WTC11 (cell line): ENCODE data around the gene NLN. TPM values are rescaled to one million over a fixed set of nuclear protein-coding genes. Genes with fewer than 3 reads are reported as not detected.

Source experiments
- ATAC-seq: fragments of 200-7000 bp; cut with Tn5 transposase; 2 replicates; pipeline ENCODE4 v1.10.0; 2021; ENCODE audit warnings: mild to moderate bottlenecking, moderate library complexity
- CTCF ChIA-PET: fragments of 300-600 bp; sonication (Branson Sonifier 250); formaldehyde crosslinking; loops from one replicate; lab custom pipeline; 2021; ENCODE audit warnings: antibody characterized with exemption; lab: Charles Lee
- POLR2A ChIA-PET: fragments of 350-600 bp; sonication (Branson Sonifier 250); formaldehyde crosslinking; loops from one replicate; lab custom pipeline; 2021; ENCODE audit warnings: antibody characterized with exemption; lab: Charles Lee
- DNase-seq: peaks from one replicate; pipeline ENCODE4 v3.0.0; 2021; ENCODE audit warnings: low spot score
- H3K27ac Mint-ChIP-seq: 2 replicates; pipeline ENCODE4 v1.8.0; 2021; ENCODE audit warnings: mixed read lengths
- H3K27me3 Mint-ChIP-seq: 2 replicates; pipeline ENCODE4 v1.8.0; 2021; ENCODE audit warnings: low read depth, mild to moderate bottlenecking, moderate library complexity, mixed read lengths
- H3K36me3 Mint-ChIP-seq: 2 replicates; pipeline ENCODE4 v1.8.0; 2021; ENCODE audit warnings: mixed read lengths
- H3K4me1 Mint-ChIP-seq: 2 replicates; pipeline ENCODE4 v1.8.0; 2022; ENCODE audit warnings: mixed read lengths
- H3K4me3 Mint-ChIP-seq: 2 replicates; pipeline ENCODE4 v1.8.0; 2021; ENCODE audit warnings: mild to moderate bottlenecking, moderate library complexity, mixed read lengths
- H3K9me3 Mint-ChIP-seq: 2 replicates; pipeline ENCODE4 v1.8.0; 2021; ENCODE audit warnings: mixed read lengths
- ARID4B ChIP-seq: sonication (generic); formaldehyde crosslinking; IDR thresholded peaks from 2 replicates; pipeline ENCODE4 v1.8.0; 2023; ENCODE audit warnings: missing genetic modification reagents, mild to moderate bottlenecking, borderline replicate concordance
- ATF2 ChIP-seq: sonication (generic); formaldehyde crosslinking; IDR thresholded peaks from 2 replicates; pipeline ENCODE4 v1.8.1; 2022; ENCODE audit warnings: low read depth, missing genetic modification reagents, borderline replicate concordance
- ATF6 ChIP-seq: sonication (generic); formaldehyde crosslinking; IDR thresholded peaks from 2 replicates; pipeline ENCODE4 v1.8.1; 2023; ENCODE audit warnings: mild to moderate bottlenecking, missing genetic modification reagents
- CTCF ChIP-seq: fragments of 200-600 bp; IDR thresholded peaks from 2 replicates; pipeline ENCODE4 v1.8.0; 2022; ENCODE audit warnings: antibody characterized with exemption
- E2F1 ChIP-seq: sonication (generic); formaldehyde crosslinking; IDR thresholded peaks from 2 replicates; pipeline ENCODE4 v1.8.0; 2022; ENCODE audit warnings: mild to moderate bottlenecking, missing genetic modification reagents
- FOXK1 ChIP-seq: sonication (generic); formaldehyde crosslinking; IDR thresholded peaks from 2 replicates; pipeline ENCODE4 v1.8.0; 2022; ENCODE audit warnings: mild to moderate bottlenecking, moderate library complexity, missing genetic modification reagents
- HMGA2 ChIP-seq: fragments of 250-450 bp; sonication (Bioruptor Pico); IDR thresholded peaks from 2 replicates; pipeline ENCODE4 v1.4.0; 2021; ENCODE audit warnings: mild to moderate bottlenecking, moderate library complexity
- IRF2 ChIP-seq: sonication (generic); formaldehyde crosslinking; IDR thresholded peaks from 2 replicates; pipeline ENCODE4 v1.8.0; 2022; ENCODE audit warnings: low read depth, missing genetic modification reagents, borderline replicate concordance
- JAZF1 ChIP-seq: fragments of 250-450 bp; sonication (Bioruptor Pico); IDR thresholded peaks from 2 replicates; pipeline ENCODE4 v1.9.0; 2021; ENCODE audit warnings: moderate library complexity, mild to moderate bottlenecking, inconsistent platforms
- NFATC4 ChIP-seq: fragments of 250-450 bp; sonication (Bioruptor Pico); IDR thresholded peaks from 2 replicates; pipeline ENCODE4 v1.9.0; 2021; ENCODE audit warnings: mild to moderate bottlenecking
- NR1H2 ChIP-seq: sonication (generic); formaldehyde crosslinking; IDR thresholded peaks from 2 replicates; pipeline ENCODE4 v1.9.0; 2021; ENCODE audit warnings: mild to moderate bottlenecking, moderate library complexity, missing genetic modification reagents
- SMAD3 ChIP-seq: sonication (generic); formaldehyde crosslinking; IDR thresholded peaks from 2 replicates; pipeline ENCODE4 v1.8.0; 2022; ENCODE audit warnings: missing genetic modification reagents, mild to moderate bottlenecking, borderline replicate concordance
- ZBTB43 ChIP-seq: sonication (generic); formaldehyde crosslinking; IDR thresholded peaks from 2 replicates; pipeline ENCODE4 v1.8.1; 2023; ENCODE audit warnings: mild to moderate bottlenecking, missing genetic modification reagents
- ZNF138 ChIP-seq: sonication (generic); formaldehyde crosslinking; conservative IDR thresholded peaks from 2 replicates; pipeline ENCODE4 v1.8.1; 2022; ENCODE audit warnings: mild to moderate bottlenecking, moderate library complexity, missing genetic modification reagents
- ZNF219 ChIP-seq: sonication (generic); formaldehyde crosslinking; IDR thresholded peaks from 2 replicates; pipeline ENCODE4 v1.8.0; 2023; ENCODE audit warnings: missing genetic modification reagents, mild to moderate bottlenecking, borderline replicate concordance
- ZNF263 ChIP-seq: sonication (generic); formaldehyde crosslinking; IDR thresholded peaks from 2 replicates; pipeline ENCODE4 v1.8.1; 2022; ENCODE audit warnings: low read depth, mild to moderate bottlenecking, moderate library complexity, missing genetic modification reagents
- ZNF423 ChIP-seq: fragments of 250-450 bp; sonication (Bioruptor Pico); IDR thresholded peaks from 2 replicates; pipeline ENCODE4 v2.1.2; 2022; ENCODE audit warnings: mild to moderate bottlenecking, moderate library complexity
- total RNA-seq: library from RNA; stranded (reverse); gene quantifications from 3 replicates; pipeline ENCODE4 v1.2.3, GENCODE V29; 2021

The NLN gene
- total RNA-seq, 1 experiment from 2014 or later, result 163 TPM

GRCh38 chr5:65863747-65864146 lies 141.7 kb downstream of the NLN start:
- peaks cover 12% of the 10 kb centered on the region for H3K9me3 Mint-ChIP-seq
- no peak overlapping the region for H3K27ac Mint-ChIP-seq
- TF ChIP-seq ZNF138 (CRISPR knock-in tag), result no peak
- POLR2A ChIA-PET, result no interaction called here
- H3K36me3 Mint-ChIP-seq, result no peaks in the 10 kb centered on the region
- H3K4me3 Mint-ChIP-seq, result no peak overlapping the region
- no peak for DNase-seq
- ATAC-seq, result no peak
- H3K27me3 Mint-ChIP-seq, result no peaks in the 10 kb centered on the region
- no peaks in the 10 kb centered on the region for H3K4me1 Mint-ChIP-seq
- CTCF ChIA-PET, result no interaction called here

- TF ChIP-seq ATF6 (CRISPR knock-in tag) (no peak), IRF2 (CRISPR knock-in tag) (no peak), JAZF1 (CRISPR knock-in tag) (no peak), FOXK1 (CRISPR knock-in tag) (no peak), ZNF263 (CRISPR knock-in tag) (no peak), HMGA2 (CRISPR knock-in tag) (no peak), ZNF219 (CRISPR knock-in tag) (no peak), E2F1 (no peak), ARID4B (no peak), ATF2 (CRISPR knock-in tag) (no peak), CTCF (no peak), NFATC4 (no peak), ZNF423 (CRISPR knock-in tag) (no peak), NR1H2 (CRISPR knock-in tag) (no peak), ZBTB43 (CRISPR knock-in tag) (no peak), SMAD3 (no peak)
- TF ChIP-seq, all 79 proteins: peak for 0
- CTCF ChIA-PET, result no interaction called here
- no peak overlapping the region for H3K27ac Mint-ChIP-seq
Measured at GRCh38 chr5:65866837-65867521, 145.0 kb downstream of the NLN start.

More at GRCh38 chr5:65866837-65867521, 145.0 kb downstream of the NLN start:
- DNase-seq (no peak), ATAC-seq (no peak)
- Mint-ChIP-seq H3K36me3 (no peaks in the 10 kb centered on the region), H3K27me3 (no peaks in the 10 kb centered on the region), H3K4me3 (no peak overlapping the region), H3K9me3 (peaks cover 15% of the 10 kb centered on the region), H3K4me1 (no peaks in the 10 kb centered on the region)
- POLR2A ChIA-PET, result interaction anchor here (0.5 kb wide), 1 partner anchor 9 kb away, joined by 3 read pairs; no protein-coding TSS in a partner anchor
